ENCODE measurements around the gene S100A6. TPM values are rescaled to one million over a fixed set of nuclear protein-coding genes. Genes with fewer than 3 reads are reported as not detected.

S100A6 gene
- total RNA-seq, 4 donors from 2014 or later = 315 to 566 (median 427) TPM

- ATAC-seq (ENCODE audit: low FRiP score) (no peak), DNase-seq (ENCODE audit: low spot score) (no peak)
- TF ChIP-seq CTCF (IDR thresholded peaks at IDR 0.05) = no peak
Observed at GRCh38 chr1:153536671-153537375, 1.0 kb upstream of the S100A6 start.

GRCh38 chr1:153536012-153536670, 350 bp upstream of the S100A6 start:
- ATAC-seq (ENCODE audit: low FRiP score) = peak; percentile 75
- peak; percentile 60 for DNase-seq (ENCODE audit: low spot score)
- no peak for TF ChIP-seq CTCF (IDR thresholded peaks at IDR 0.05)

GRCh38 chr1:153534925-153535241, 908 bp downstream of the S100A6 start:
- DNase-seq (ENCODE audit: low spot score) = no peak
- ATAC-seq (ENCODE audit: low FRiP score) = no peak
- no peak for TF ChIP-seq CTCF (IDR thresholded peaks at IDR 0.05)

GRCh38 chr1:153534226-153534924, 1.4 kb downstream of the S100A6 start:
- TF ChIP-seq CTCF (IDR thresholded peaks at IDR 0.05) = no peak
- no peak for ATAC-seq (ENCODE audit: low FRiP score)

GRCh38 chr1:153533689-153534201, 2.0 kb downstream of the S100A6 start:
- TF ChIP-seq CTCF (IDR thresholded peaks at IDR 0.05) = no peak
- peak; percentile 57 for DNase-seq (ENCODE audit: low spot score)
- ATAC-seq (ENCODE audit: low FRiP score) = peak; percentile 58

More at GRCh38 chr1:153534226-153534924, 1.4 kb downstream of the S100A6 start:
- no peak for DNase-seq (ENCODE audit: low spot score)

GRCh38 chr1:153532769-153533599, 2.8 kb downstream of the S100A6 start:
- TF ChIP-seq CTCF (IDR thresholded peaks at IDR 0.05) = peak in 2 of 3 donors; percentile 61 to 84
- DNase-seq (ENCODE audit: low spot score) = peak; percentile 79
- peak; percentile 43 for ATAC-seq (ENCODE audit: low FRiP score)
